ENCODE measurements around the gene ARSI.

Gene ARSI

GRCh38 chr5:150305557-150305956 lies 2.9 kb upstream of the ARSI start:
- no peak for DNase-seq

GRCh38 chr5:150305095-150305494 lies 2.4 kb upstream of the ARSI start:
- DNase-seq: no peak

DNA sequence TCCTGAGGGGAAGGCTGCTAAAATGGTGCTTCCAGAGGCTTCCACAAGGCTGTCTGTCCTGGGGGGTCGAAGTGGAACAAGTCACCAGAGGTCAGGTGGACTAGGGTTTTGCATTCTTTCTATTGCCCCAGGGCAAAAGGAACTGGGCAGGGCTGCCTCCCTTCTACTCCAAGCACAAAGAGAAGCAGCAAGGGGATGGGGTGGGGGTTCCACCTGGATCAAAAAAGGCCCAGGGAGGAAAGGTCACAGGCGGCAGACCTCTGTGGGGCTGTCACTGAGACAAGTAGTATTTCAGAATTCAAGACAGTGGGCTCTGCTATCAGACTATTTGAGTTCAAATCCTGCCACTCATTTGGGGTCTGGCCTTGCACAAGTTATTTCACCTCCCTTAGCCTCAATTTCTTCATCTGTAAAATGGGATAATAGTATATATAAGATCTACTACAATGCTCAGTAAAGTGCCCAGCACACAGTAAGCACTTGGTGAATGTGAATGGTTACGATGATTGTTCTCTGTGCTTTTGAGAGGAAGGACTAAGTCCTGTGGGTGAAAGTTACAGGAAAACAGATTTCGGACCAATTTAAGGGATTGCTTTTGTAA lies 1.9 kb upstream of the ARSI start:
- no peak for DNase-seq

GRCh38 chr5:150303660-150304386 lies 1.1 kb upstream of the ARSI start:
- no peak for DNase-seq

DNA sequence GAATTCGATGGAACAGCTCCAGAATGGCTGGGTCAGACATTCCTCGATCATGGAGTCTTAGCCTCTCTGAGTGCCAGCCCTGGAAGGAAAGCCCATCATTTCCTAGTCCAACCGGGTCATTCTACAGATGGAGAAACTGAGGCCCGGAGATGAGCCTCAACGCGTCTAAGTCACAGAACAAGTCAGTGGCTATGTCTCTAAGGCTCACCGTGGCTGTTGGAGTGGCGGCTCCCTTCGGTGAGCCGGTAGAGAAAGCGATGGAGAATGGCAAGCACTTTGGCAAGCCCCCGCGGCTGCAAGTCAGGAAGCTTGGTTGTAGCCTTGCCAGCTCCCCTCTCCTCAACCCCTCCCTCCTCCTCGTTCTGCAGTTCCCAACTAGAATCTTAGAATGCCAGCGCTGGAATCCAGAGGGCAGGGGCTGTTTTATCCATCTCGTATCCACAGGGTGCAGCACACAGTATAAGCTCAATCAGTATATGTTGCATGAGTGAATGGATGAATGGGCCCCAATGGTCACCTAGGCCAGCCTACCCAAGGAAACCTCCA lies 438 bp upstream of the ARSI start:
- no peak for DNase-seq

DNA sequence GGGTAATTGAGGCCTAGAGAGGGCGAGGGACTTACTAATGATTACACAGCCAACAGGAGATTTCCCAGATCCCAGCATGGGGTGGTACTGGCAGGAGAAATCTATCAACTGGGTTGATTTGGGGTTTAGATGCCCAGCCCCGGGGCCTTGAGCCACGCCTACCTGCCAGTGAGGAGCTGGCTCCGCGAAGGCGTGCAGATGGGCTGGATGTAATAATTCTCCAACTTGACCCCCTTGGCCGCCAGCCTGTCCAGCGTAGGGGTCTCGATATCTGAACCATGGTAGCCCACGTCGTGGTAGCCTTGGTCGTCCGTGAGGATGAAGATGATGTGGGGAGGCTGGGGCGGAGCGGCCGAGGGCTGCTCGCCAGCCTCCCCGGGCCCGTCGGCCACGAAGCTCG lies 804 bp downstream of the ARSI start:
- DNase-seq: no peak

DNA sequence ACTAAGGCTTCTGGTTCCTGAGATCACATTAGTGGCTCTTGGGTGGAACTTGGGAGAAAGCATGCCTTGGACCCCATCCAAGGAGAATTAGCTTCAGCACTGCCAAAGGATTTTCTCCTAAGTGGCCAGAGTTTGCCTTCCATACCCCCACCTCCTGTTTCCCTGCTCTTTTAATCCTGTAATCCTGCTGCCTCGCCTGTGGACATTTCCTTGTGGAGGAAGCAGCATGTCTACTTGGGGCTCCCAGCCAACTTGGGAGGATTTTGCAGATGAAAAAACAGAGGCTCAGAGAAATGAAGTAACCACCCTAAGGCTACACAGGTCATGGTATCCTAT lies 1.6 kb downstream of the ARSI start:
- DNase-seq: no peak

- no peak for DNase-seq
Observed at GRCh38 chr5:150300496-150301169, 2.1 kb downstream of the ARSI start.

GRCh38 chr5:150299571-150300327 lies 3.0 kb downstream of the ARSI start:
- DNase-seq: no peak

DNA sequence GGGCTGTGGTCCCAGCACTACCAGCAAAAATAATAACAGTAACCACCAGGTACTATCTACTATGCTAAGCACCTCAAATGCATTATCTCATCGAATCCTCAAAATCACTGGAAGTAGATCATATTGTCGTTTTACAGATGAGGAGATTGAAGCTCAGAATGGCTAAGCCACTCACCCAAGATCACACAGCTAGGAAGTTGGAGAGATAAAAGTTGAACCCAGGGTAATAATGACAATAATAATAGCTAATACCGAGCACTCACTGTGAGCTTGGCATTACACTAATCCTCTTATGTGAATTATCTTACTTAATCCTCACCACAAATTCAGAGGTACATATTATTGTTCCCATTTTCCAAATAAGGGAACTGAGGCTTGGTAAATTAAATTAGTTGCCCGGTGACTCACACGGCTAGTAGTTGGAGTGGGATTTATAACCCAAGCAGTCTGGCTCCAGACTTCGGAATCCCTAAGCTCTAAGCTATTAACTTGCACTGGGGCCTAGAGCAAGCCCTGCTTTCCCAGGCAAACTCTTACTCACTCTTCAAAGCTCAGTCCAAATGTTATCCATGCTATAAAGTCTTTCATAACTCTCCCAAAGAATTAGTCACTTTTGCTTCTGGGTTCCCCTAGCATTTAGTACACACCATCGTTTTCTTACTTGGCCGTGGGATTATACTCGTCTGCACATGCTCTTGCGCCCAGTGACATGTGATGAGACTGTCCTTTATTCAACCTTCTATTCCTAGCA lies 3.8 kb downstream of the ARSI start:
- no peak for DNase-seq

GRCh38 chr5:150297934-150298595 lies 4.6 kb downstream of the ARSI start:
- DNase-seq: no peak

DNA sequence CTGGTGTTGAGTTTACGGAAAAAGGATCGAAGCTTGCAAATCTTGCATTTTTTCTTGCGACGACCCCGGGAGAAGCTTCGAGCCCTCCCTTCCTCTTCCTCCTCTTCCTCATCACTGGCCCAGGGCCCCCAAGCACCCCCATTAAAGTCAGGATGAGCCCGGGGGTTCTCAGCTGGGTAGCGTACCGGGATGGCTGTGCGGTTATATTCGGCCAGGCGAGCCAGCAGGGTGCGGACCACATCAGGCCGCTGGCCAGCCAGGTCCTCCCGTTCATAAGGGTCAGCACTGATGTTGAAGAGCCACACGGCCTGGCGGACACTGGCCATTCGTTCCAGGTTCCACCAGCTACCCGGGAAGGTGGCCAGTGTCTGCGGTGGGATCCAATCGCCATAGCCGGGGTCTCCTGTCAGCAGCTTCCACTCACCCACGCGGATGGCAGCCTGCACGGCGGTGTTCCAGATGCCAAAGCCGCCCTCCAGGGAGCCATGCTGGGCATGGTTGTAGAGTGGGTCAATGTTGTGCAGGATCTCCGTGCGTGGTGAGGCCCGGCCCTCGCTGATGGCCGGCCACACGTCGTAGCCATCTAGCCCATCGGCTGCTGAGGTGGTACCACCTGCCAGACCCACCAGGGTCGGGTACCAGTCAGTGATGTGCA lies 5.3 kb downstream of the ARSI start:
- no peak for DNase-seq

DNA sequence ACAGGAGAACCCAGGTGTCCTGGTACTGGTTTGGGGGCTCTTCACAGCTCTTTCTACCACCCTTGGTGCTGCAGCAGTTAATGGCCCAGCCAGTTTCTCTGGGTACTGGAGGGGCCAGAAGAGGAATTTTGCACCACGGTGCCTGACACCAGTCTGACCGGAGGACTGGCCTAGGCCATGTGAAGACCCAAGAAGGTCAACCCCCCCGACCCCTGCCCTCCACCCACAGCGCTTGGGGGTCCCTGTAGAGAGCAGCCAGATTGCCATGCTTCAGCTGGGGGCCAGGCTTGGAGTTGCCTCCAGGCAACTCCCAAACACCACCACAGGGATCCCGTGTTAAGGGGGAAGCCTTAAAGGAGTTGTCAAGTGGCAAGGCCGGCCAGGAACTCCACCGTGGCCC lies 6.2 kb downstream of the ARSI start:
- no peak for DNase-seq

DNA sequence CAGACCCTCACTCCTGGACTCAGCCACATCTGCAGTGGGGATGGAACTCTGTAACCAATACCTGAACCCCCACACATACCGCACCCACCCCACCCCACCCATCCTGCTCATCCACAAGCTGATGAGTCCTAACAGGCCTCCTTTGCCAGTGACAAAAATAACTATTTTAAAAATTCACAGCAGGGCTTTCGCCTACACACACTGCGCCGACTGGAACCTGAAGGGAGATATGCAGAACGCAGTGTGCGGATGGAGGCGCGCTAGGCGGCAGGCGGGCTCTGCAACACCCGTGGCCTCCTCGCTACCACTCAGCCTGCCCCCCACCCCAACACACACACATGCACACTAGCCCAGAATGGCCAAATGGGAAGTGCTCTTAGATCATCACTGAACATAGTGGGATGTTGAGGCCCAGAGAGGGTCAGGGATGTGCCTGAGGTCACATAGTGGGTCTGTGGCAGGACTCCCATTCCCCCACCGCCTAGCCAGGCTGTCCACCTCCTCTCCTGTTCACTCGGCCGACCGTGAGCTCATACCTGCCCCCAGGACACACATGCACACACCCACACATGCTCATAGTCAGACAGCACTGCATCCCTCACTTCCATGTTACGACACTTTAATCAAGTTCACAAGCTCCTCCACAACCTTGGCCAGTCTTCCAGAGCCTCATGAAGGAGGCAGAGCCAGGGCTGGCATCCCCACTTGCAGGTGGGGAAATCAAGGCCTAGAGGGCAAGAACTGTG lies 6.8 kb downstream of the ARSI start:
- no peak for DNase-seq

GRCh38 chr5:150295172-150295634 lies 7.5 kb downstream of the ARSI start:
- DNase-seq: no peak

DNA sequence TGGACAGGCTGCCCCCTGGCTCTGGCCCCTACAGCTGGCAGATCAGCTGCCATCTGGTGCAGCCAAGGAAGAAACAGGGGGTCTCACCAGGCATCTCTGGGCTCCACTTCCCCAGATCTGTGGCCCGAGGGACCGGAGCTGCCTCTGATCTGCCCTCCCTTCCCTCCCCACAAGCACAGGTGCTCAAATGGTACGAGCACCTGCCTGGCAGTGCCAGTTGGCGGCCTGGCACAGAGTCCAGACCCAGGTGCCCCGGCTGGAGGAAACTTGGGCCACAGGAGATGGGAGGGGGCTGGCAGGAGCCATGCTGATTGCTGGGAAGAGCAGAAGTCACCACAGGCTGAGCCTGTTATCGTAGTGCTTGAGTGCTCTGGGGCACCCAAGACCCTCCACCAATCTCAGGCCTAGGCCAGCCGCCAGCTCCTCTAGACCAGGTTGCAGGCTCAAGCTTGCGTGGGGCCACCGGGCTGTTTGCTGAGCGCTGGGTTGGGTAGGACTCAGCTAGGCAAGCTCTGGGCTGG lies 8.1 kb downstream of the ARSI start:
- no peak for DNase-seq

DNA sequence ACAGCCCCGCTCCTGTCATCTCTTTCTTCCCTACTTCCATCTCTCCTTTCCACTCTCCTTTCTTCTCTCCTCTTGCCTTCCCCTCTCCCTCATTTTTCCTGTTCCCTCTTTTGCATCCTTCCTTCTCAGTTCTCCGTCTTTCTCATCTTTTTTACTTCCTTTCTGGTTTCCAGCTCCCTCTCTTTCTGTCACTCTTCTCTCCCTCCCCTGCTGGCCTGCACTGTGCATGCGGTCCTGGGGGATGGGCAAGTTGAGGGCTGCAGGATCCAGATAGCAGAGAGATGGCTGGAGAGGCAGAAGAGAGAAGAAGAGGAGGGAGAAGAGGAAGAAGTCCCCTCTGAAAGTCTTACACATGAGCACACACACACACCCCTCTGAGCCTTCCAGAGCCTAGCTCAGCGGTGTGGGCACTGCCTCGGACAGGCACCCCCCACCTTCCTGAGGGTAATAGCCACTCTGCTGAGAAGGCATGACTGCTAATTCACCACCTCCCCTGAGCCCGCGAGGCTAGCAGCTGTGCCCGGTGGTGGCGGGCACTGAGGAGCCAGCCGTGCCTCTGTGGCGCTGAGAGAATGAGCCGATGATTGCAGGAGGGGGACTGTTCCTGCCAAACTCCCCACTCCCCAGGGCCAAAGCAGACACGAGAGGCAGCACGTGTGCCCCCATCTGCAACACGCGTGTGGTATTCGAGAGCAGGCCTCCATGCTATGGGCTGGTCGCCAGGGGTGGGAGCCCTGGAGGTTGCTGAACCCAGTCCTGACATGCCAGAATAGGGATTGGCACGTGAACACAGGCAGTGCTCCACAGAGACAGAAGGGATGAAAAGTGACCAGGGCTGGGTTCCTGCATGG lies 9.4 kb downstream of the ARSI start:
- no peak for DNase-seq

- DNase-seq: no peak
Observed at GRCh38 chr5:150291388-150292385, 11.0 kb downstream of the ARSI start.

Measured in stimulated activated CD4-positive, alpha-beta T cell treated with anti-CD3 and anti-CD28 coated beads, Interleukin-15, amount 100 ng/mL, for 24 hours (primary cell).